ENCODE results near the gene TTC34.

DNA sequence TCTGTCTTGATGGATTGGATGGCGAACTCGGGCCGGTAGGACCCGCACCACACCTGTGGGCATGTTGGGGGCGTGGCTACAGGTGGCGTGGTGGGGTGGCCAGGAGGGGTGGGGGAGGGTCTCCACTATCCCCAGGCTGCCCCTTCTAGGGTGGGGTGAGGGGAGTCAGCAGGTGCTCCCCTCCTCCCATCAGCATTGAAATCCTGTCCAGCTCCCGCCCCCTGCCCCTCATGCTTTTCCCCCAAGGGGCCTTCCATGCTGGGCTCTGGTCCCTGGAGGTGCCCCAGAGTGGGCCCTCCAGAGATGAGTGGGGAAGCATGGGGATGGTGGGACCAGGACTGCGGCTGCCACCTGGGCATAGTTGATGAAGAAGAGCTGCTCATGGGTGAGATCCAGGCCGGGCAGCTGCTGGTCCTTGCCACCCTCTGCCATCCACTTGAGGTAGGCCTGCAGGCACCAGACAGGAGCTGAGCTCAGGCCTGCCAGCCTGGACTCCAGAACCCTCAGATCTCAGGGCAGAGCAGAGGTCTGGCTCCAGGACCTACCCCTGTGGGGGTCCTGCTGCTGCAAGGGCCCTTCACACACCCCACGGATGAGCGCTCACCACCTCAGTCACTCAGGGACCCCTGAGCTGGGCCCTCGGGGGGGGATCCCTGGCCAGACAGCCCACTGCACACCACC lies 209.8 kb downstream of the TTC34 start:
- TF ChIP-seq, protein P1, sequence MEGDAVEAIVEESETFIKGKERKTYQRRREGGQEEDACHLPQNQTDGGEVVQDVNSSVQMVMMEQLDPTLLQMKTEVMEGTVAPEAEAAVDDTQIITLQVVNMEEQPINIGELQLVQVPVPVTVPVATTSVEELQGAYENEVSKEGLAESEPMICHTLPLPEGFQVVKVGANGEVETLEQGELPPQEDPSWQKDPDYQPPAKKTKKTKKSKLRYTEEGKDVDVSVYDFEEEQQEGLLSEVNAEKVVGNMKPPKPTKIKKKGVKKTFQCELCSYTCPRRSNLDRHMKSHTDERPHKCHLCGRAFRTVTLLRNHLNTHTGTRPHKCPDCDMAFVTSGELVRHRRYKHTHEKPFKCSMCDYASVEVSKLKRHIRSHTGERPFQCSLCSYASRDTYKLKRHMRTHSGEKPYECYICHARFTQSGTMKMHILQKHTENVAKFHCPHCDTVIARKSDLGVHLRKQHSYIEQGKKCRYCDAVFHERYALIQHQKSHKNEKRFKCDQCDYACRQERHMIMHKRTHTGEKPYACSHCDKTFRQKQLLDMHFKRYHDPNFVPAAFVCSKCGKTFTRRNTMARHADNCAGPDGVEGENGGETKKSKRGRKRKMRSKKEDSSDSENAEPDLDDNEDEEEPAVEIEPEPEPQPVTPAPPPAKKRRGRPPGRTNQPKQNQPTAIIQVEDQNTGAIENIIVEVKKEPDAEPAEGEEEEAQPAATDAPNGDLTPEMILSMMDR (IDR thresholded peaks at IDR 0.05; ENCODE audit: insufficient read depth, low read length, poor library complexity, severe bottlenecking): no peak
- no peak for TF ChIP-seq EZH2phosphoT487 (conservative IDR thresholded peaks at IDR 0.05; ENCODE audit: low read length)

All from SU-DHL-6 (cell line).